ENCODE results near the gene IFNAR2. TPM values are rescaled to one million over a fixed set of nuclear protein-coding genes. Genes with fewer than 3 reads are reported as not detected.
"Not testable (repeated sequence)": the region's sequence is repeated elsewhere in the genome, so short reads cannot be mapped to it uniquely, and the experiment has no call there.

The IFNAR2 gene
- total RNA-seq, 3 donors from 2014 or later: 13.9 to 20.2 (median 14.7) TPM

GRCh38 chr21:33244779-33245105 is 15.0 kb downstream of the IFNAR2 start:
- peak in 1 of 2 donors; percentile 36 for ATAC-seq
- Mint-ChIP-seq H3K27me3 (ENCODE audit: low read depth) (no peaks in the 10 kb centered on the region), H3K9me3 (no peaks in the 10 kb centered on the region), H3K36me3 (ENCODE audit: insufficient read depth) (peaks cover 58% of the 10 kb centered on the region), H3K4me1 (ENCODE audit: low read depth) (peaks cover 83% of the 10 kb centered on the region), H3K4me3 (peak overlapping the region; percentile 53)
- no peak for DNase-seq

GRCh38 chr21:33245289-33245918 is 15.7 kb downstream of the IFNAR2 start:
- H3K4me1 Mint-ChIP-seq (ENCODE audit: low read depth): peaks cover 78% of the 10 kb centered on the region
- H3K27me3 Mint-ChIP-seq (ENCODE audit: low read depth): no peaks in the 10 kb centered on the region
- H3K4me3 Mint-ChIP-seq: peak overlapping the region; percentile 7
- no peak for ATAC-seq
- peaks cover 63% of the 10 kb centered on the region for H3K36me3 Mint-ChIP-seq (ENCODE audit: insufficient read depth)
- no peaks in the 10 kb centered on the region for H3K9me3 Mint-ChIP-seq
- no peak for DNase-seq

GRCh38 chr21:33246506-33246905 is 16.8 kb downstream of the IFNAR2 start:
- DNase-seq: no peak
- ATAC-seq: no peak
- Mint-ChIP-seq H3K9me3 (no peaks in the 10 kb centered on the region), H3K36me3 (ENCODE audit: insufficient read depth) (peaks cover 71% of the 10 kb centered on the region), H3K4me1 (ENCODE audit: low read depth) (peaks cover 73% of the 10 kb centered on the region), H3K27me3 (ENCODE audit: low read depth) (no peaks in the 10 kb centered on the region), H3K4me3 (no peak overlapping the region)

- Mint-ChIP-seq H3K4me1 (ENCODE audit: low read depth) (peaks cover 69% of the 10 kb centered on the region), H3K27me3 (ENCODE audit: low read depth) (no peaks in the 10 kb centered on the region), H3K4me3 (no peak overlapping the region), H3K36me3 (ENCODE audit: insufficient read depth) (peaks cover 72% of the 10 kb centered on the region), H3K9me3 (no peaks in the 10 kb centered on the region)
- DNase-seq (no peak), ATAC-seq (no peak)
Observed at GRCh38 chr21:33246963-33247362, 17.2 kb downstream of the IFNAR2 start.

- peaks cover 64% of the 10 kb centered on the region for H3K4me1 Mint-ChIP-seq (ENCODE audit: low read depth)
- ATAC-seq (no peak), DNase-seq (no peak)
- no peak overlapping the region for H3K4me3 Mint-ChIP-seq
- no peaks in the 10 kb centered on the region for H3K9me3 Mint-ChIP-seq
- H3K27me3 Mint-ChIP-seq (ENCODE audit: low read depth): no peaks in the 10 kb centered on the region
- peaks cover 74% of the 10 kb centered on the region for H3K36me3 Mint-ChIP-seq (ENCODE audit: insufficient read depth)
Observed at GRCh38 chr21:33247599-33247998, 17.9 kb downstream of the IFNAR2 start.

- Mint-ChIP-seq H3K36me3 (ENCODE audit: insufficient read depth) (peaks cover 76% of the 10 kb centered on the region), H3K4me1 (ENCODE audit: low read depth) (peaks cover 53% of the 10 kb centered on the region), H3K9me3 (no peaks in the 10 kb centered on the region), H3K27me3 (ENCODE audit: low read depth) (no peaks in the 10 kb centered on the region), H3K4me3 (no peak overlapping the region)
- ATAC-seq (no peak), DNase-seq (no peak)
Observed at GRCh38 chr21:33249331-33250002, 19.7 kb downstream of the IFNAR2 start.

GRCh38 chr21:33251119-33251518 is 21.4 kb downstream of the IFNAR2 start:
- Mint-ChIP-seq H3K4me1 (ENCODE audit: low read depth) (peaks cover 56% of the 10 kb centered on the region), H3K27me3 (ENCODE audit: low read depth) (no peaks in the 10 kb centered on the region), H3K9me3 (no peaks in the 10 kb centered on the region), H3K4me3 (no peak overlapping the region), H3K36me3 (ENCODE audit: insufficient read depth) (peaks cover 79% of the 10 kb centered on the region)
- ATAC-seq (no peak), DNase-seq (no peak)

- H3K4me3 Mint-ChIP-seq; H3K27me3 Mint-ChIP-seq (ENCODE audit: low read depth); DNase-seq; ATAC-seq; H3K9me3 Mint-ChIP-seq: not testable (repeated sequence)
- H3K4me1 Mint-ChIP-seq (ENCODE audit: low read depth): peaks cover 51% of the 10 kb centered on the region
- peaks cover 76% of the 10 kb centered on the region for H3K36me3 Mint-ChIP-seq (ENCODE audit: insufficient read depth)
Observed at GRCh38 chr21:33253382-33253781, 23.6 kb downstream of the IFNAR2 start.

- H3K9me3 Mint-ChIP-seq: peaks cover 4% of the 10 kb centered on the region
- H3K4me3 Mint-ChIP-seq: no peak overlapping the region
- ATAC-seq (no peak), DNase-seq (no peak)
- H3K36me3 Mint-ChIP-seq (ENCODE audit: insufficient read depth): peaks cover 75% of the 10 kb centered on the region
- H3K4me1 Mint-ChIP-seq (ENCODE audit: low read depth): peaks cover 52% of the 10 kb centered on the region
- no peaks in the 10 kb centered on the region for H3K27me3 Mint-ChIP-seq (ENCODE audit: low read depth)
Observed at GRCh38 chr21:33254766-33255165, 25.0 kb downstream of the IFNAR2 start.

GRCh38 chr21:33255404-33255803 is 25.7 kb downstream of the IFNAR2 start:
- Mint-ChIP-seq H3K27me3 (ENCODE audit: low read depth) (no peaks in the 10 kb centered on the region), H3K4me3 (no peak overlapping the region), H3K4me1 (ENCODE audit: low read depth) (peaks cover 57% of the 10 kb centered on the region), H3K9me3 (peaks cover 4% of the 10 kb centered on the region), H3K36me3 (ENCODE audit: insufficient read depth) (peaks cover 69% of the 10 kb centered on the region)
- ATAC-seq (peak; percentile 44 to 55), DNase-seq (no peak)

- H3K4me3 Mint-ChIP-seq: no peak overlapping the region
- peak; percentile 66 to 78 for ATAC-seq
- peaks cover 65% of the 10 kb centered on the region for H3K36me3 Mint-ChIP-seq (ENCODE audit: insufficient read depth)
- no peak for DNase-seq
- H3K9me3 Mint-ChIP-seq: peaks cover 4% of the 10 kb centered on the region
- peaks cover 61% of the 10 kb centered on the region for H3K4me1 Mint-ChIP-seq (ENCODE audit: low read depth)
- no peaks in the 10 kb centered on the region for H3K27me3 Mint-ChIP-seq (ENCODE audit: low read depth)
Observed at GRCh38 chr21:33256019-33256418, 26.3 kb downstream of the IFNAR2 start.

GRCh38 chr21:33257094-33257803 is 27.5 kb downstream of the IFNAR2 start:
- Mint-ChIP-seq H3K4me3 (no peak overlapping the region), H3K36me3 (ENCODE audit: insufficient read depth) (peaks cover 57% of the 10 kb centered on the region), H3K4me1 (ENCODE audit: low read depth) (peaks cover 66% of the 10 kb centered on the region), H3K9me3 (peaks cover 4% of the 10 kb centered on the region), H3K27me3 (ENCODE audit: low read depth) (no peaks in the 10 kb centered on the region)
- no peak for DNase-seq
- no peak for ATAC-seq

GRCh38 chr21:33258475-33258874 is 28.7 kb downstream of the IFNAR2 start:
- no peak for DNase-seq
- H3K27me3 Mint-ChIP-seq (ENCODE audit: low read depth): no peaks in the 10 kb centered on the region
- H3K4me3 Mint-ChIP-seq: no peak overlapping the region
- ATAC-seq: no peak
- H3K9me3 Mint-ChIP-seq: peaks cover 4% of the 10 kb centered on the region
- H3K4me1 Mint-ChIP-seq (ENCODE audit: low read depth): peaks cover 69% of the 10 kb centered on the region
- H3K36me3 Mint-ChIP-seq (ENCODE audit: insufficient read depth): peaks cover 50% of the 10 kb centered on the region

- DNase-seq: no peak
- H3K27me3 Mint-ChIP-seq (ENCODE audit: low read depth): no peaks in the 10 kb centered on the region
- H3K4me1 Mint-ChIP-seq (ENCODE audit: low read depth): peaks cover 69% of the 10 kb centered on the region
- H3K9me3 Mint-ChIP-seq: peaks cover 4% of the 10 kb centered on the region
- no peak overlapping the region for H3K4me3 Mint-ChIP-seq
- peaks cover 49% of the 10 kb centered on the region for H3K36me3 Mint-ChIP-seq (ENCODE audit: insufficient read depth)
- peak; percentile 57 to 67 for ATAC-seq
Observed at GRCh38 chr21:33259428-33259827, 29.7 kb downstream of the IFNAR2 start.

- H3K27me3 Mint-ChIP-seq (ENCODE audit: low read depth): no peaks in the 10 kb centered on the region
- H3K4me1 Mint-ChIP-seq (ENCODE audit: low read depth): peaks cover 63% of the 10 kb centered on the region
- no peak for ATAC-seq
- H3K36me3 Mint-ChIP-seq (ENCODE audit: insufficient read depth): peaks cover 44% of the 10 kb centered on the region
- no peak for DNase-seq
- no peak overlapping the region for H3K4me3 Mint-ChIP-seq
- H3K9me3 Mint-ChIP-seq: peaks cover 4% of the 10 kb centered on the region
Observed at GRCh38 chr21:33259995-33260394, 30.3 kb downstream of the IFNAR2 start.
